GF-D8 (cell line): ENCODE data around the gene UBE2F.
"Not testable (repeated sequence)": the region's sequence is repeated elsewhere in the genome, so short reads cannot be mapped to it uniquely, and the experiment has no call there.

Experiments used
- DNase-seq: peaks from one replicate; lab custom pipeline; 2025; lab: John Stamatoyannopoulos, UW

Gene UBE2F

DNA sequence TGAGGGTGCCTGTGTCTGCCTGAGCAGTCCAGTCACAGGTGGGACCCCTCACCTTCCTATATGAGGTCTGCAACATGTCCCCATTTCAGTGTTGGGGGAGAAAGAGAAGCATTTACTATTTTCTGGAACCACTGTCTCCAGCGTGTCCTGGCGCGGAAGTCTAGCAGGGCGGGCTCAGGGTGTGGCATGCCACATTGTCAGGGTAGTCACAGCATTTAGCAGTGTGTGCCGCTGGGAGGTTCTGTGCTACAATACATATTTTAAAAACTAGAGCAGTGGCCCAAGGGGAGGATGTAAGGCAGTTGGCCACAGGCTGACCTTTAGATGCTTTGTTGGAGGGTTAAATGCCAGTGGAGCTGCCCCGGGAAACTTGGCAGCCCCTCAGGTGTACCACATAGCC, 12.5 kb downstream of the UBE2F start:
- no peak for DNase-seq

- DNase-seq: no peak
Measured at GRCh38 chr2:237980087-237980486, 13.3 kb downstream of the UBE2F start.

- DNase-seq: peak; percentile 91
Measured at GRCh38 chr2:237980751-237981150, 13.9 kb downstream of the UBE2F start.

- not testable (repeated sequence) for DNase-seq
Measured at GRCh38 chr2:237981621-237982020, 14.8 kb downstream of the UBE2F start.

DNA sequence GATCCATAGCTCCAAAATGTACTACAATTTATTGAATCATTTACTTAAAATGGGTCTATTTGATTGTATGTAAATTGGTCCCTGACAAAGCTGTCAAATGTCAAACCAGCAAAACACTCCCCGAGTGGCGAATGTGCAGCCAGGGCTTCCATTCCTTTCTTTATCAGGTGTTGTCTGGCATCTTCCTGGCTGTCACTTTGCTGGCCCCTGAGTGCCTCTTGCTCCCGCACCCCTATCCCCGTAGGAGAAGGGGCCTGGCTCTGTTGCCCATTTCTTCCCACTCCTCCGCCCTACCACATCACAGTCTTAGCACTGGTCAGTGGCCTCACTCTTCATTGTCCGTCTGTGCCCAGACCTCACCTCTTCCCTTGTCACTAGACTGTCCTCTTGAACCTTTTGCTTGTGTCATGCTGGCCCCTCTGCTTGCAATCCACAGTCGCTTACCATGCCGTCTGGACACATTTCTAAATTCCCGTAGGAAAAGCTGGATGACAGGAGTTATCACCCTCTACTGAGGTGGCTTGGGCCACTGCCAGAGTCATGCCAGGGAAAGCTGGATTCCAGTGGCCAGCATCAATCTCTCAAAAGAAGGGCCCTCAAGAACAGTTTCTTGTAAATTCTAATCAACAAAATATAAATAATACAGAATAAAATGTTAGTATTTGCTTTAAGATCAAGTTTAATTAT, 15.4 kb downstream of the UBE2F start:
- no peak for DNase-seq

GRCh38 chr2:237983922-237984321, 17.1 kb downstream of the UBE2F start:
- DNase-seq: no peak

DNA sequence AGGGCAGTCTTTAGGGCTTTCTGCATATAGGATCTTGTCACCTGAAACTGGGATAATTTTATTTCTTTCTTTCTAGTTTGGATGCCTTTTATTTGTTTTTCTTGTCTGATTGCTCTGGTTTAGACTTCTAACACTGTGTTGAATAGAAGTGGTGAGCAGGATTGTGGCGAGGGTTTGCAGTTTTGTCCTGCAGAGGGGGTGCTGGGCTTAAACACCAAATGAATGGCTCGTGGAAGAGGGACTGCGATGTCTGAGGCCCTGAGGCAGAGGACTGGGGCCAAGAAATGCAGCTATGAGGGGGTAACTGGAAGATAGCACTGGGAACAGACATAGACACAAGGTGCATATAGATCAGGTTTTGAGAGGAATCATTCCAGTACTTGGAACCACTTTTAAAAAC, 20.5 kb downstream of the UBE2F start:
- DNase-seq: no peak

DNA sequence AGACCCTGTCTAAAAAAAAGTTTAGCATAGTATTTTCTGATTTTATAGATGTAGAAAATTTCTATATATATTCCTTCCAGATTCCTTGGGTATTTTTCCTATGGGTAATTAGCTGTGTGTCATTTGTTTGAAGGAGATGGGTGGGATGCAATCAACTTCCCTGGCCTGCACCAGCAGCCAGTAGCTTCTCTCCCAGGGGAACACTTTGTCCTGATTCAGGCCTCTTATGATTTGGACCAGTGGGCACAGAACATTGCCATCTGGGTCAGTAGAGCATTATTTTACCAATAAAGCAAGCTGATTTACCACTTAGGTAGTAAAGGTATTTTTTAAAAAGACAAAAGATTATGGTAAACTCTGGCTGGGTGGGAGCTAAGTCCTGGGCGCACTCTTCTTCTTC, 26.9 kb downstream of the UBE2F start:
- no peak for DNase-seq

DNA sequence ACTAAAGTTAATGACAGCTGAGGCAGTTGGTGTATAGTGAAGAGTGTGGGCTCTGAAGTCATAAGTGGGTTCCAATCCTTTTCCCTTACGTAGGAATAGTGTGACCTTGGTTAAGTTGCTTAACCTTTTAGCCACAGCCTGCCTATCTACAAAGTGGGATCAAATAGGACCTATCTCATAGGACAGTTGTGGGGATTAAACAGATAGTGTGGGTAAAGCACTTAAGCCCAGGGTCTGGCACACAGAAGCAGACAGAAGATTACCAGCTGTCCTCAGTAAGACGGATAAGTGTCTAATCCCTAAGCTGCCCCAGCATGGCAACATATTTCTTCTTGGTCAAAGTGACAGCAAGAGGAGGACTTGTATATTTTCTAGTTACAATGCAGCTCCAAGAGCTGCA, 28.2 kb downstream of the UBE2F start:
- DNase-seq: no peak

DNA sequence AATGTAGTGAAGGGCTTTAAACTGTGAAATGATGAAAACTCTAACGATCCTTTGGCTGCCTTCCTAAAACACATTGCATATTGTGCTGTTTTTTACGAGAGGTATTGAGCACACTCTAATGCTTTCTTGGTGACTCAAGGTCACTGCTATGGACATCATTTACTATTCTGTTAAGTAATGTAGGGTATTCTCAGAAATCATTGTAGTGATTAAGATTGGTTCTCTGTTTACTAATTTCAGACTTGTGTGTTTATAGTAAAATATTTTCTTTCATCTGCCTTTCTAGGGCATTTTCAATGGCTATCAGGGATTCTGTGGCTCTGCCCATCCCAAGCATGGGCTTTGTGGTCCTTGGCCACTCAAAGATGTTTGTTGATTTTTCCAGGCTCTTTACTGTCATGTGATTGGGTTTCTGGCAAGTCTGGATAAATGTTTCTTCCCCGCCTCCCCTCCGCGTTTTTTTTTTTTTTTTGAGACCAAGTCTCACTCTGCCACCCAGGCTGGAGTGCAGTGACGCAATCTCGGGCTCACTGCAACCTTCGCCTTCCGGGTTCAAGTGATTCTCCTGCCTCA, 29.3 kb downstream of the UBE2F start:
- no peak for DNase-seq

DNA sequence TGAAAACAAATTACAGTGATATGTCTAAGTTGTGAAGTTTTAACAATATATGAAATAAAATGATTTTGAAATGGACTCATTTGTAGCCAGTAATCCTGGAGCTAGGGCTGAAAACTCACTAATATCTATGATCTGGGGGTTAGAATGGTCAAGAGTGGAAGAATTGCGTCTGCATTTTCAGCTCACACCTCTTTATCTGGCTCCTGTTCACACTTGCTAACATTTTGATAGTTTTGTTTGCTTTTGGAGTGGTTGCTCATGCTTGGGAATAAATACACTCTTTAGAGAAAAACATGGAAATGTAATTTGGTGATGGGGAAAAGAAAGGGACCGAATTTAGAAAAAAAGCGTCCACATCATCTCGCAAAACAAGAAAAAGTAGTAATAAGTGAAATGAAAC, 30.7 kb downstream of the UBE2F start:
- no peak for DNase-seq

GRCh38 chr2:237998530-237998929, 31.7 kb downstream of the UBE2F start:
- peak; percentile 62 for DNase-seq

GRCh38 chr2:238003234-238004031, 36.6 kb downstream of the UBE2F start:
- DNase-seq: no peak

- no peak for DNase-seq
Measured at GRCh38 chr2:238004077-238004830, 37.4 kb downstream of the UBE2F start.

- no peak for DNase-seq
Measured at GRCh38 chr2:238005528-238005927, 38.7 kb downstream of the UBE2F start.

GRCh38 chr2:238006510-238006909, 39.7 kb downstream of the UBE2F start:
- DNase-seq: no peak

DNA sequence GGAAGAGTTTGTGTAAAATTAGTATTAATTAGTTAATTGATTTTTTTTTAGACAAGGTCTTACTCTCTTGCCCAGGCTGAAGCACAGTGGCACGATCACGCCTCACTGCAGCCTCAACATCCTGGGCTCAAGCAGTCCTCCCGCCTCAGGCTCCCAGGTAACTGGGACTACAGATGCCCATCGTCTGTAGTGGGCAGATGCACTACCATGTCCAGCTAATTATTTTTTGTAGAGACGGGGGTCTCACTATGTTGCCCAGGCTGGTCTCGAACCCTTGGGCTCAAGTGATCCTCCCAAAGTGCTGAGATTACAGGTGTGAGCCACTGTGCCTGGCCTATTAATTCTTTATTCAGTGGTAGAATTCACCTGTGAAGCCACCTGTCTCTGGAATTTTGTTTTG, 41.1 kb downstream of the UBE2F start:
- no peak for DNase-seq

DNA sequence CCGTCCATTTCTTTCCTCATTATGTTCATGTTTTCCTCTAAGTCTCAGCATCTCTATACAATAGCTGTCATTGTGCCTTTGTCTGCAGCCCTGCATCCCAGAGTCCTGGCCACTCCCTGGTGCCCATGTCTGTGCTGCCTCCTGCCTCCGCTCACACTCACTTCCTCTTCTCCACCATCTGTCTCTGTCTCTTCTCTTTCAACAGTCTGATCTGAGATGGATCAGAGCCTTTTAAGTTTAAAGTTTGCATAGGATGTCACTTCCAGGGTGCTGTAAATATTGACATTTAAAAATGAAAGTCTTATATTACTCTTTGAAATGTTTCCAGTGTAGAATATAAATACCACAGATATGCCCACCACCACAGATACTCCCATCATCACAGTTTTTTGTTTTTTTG, 42.7 kb downstream of the UBE2F start:
- no peak for DNase-seq

GRCh38 chr2:238010572-238010971, 43.8 kb downstream of the UBE2F start:
- DNase-seq: no peak

DNA sequence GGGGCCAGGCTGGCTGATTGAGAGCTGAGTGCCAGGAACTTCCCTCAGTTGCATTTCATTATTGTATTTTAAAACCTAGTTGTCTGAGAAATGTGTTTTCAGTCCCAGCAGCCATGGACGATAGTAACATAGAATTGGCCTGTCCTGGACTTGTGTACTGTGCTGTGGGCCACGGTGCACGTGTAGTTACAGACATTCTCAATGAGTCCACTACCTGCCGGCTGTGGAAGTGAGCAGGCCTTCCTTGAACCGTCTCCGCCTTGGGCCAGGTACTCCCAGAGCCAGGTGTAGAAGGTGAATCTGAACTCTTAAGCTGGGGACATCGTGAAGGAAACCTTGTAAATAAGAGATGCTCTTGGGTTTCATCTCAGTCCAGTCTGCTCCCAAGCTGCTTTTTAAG, 47.0 kb downstream of the UBE2F start:
- DNase-seq: no peak

DNA sequence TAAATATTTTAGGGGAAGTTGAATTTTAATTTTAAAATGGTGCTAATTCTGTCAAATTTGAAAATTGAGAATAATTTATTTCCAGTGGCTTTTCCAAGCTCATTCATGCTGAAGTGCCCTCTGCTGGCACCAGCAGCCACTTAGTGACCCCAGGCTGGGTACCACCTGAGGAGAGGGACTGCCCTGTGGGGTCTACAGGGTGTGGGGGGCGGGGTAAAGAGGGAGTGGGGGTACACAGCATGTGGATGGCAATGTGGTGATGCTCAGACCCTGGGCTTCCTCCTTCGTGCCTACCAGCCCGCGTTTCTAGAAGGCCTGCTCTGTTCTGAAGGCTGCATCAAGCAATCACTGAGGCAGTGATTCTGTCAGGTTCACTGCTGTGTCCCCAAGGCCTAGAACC, 48.9 kb downstream of the UBE2F start:
- no peak for DNase-seq

DNA sequence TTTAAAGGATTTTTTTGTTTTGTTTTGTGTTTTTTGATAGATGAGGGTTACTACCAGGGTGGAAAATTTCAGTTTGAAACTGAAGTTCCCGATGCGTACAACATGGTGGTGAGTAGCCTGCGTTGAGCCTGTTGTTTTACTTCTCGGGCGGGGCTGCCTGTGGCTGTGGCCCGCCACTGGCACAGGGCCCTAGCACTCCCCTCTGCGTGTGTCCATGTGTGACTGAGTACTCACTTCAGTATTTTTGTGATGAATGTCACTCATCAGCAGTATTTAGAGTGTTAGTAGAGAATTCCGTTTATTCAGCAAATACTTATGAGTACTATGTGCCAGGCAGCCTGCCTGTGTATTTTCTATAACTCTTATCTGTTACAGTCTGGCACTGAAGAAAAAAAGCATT, 49.7 kb downstream of the UBE2F start:
- no peak for DNase-seq

DNA sequence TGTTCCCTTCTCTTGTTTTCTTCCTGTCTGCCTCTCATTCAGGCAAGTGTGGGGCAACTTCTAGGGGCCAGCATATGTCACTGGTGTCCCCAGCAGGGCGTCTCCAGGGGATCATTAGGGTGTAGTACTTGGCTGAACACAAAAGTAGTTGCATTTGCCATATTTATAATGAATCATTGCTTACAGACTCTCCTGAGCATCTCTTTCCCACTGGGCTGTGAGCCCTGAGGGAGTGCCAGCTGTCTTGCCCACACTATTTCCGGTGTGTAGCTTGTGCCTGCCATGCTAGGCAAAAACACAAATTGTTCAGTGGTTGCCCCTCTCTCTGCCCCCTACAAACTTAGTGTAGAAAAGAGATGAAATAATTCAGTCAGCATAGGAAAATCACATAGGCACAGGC, 53.1 kb downstream of the UBE2F start:
- DNase-seq: no peak
